Ovary (tissue), 9 donors: ENCODE data around the gene TMEM45B. TPM values are rescaled to one million over a fixed set of nuclear protein-coding genes. Genes with fewer than 3 reads are reported as not detected.
"Not testable (repeated sequence)": the region's sequence is repeated elsewhere in the genome, so short reads cannot be mapped to it uniquely, and the experiment has no call there.

Experiments used
- DNase-seq, 5 donors: peaks; one replicate each; pipeline ENCODE4 v3.0.0-alpha.2; 2019 to 2020
- H3K27ac ChIP-seq, 2 donors: fragments of 200-600 bp; one replicate each; pipeline versions ENCODE4 v1.5.1 to v1.8.0; 2019 to 2022
- H3K27me3 ChIP-seq: fragments of 200-600 bp; one replicate; pipeline ENCODE4 v1.8.0; 2022
- H3K36me3 ChIP-seq: fragments of 200-600 bp; sonication (generic); one replicate; pipeline ENCODE4 v1.5.1; 2019
- H3K4me1 ChIP-seq: one replicate; pipeline ENCODE4 v1.8.1; 2013; ENCODE audit warnings: mild to moderate bottlenecking, moderate library complexity; ENCODE audit not compliant: insufficient read depth
- H3K4me3 ChIP-seq: fragments of 200-600 bp; sonication (generic); one replicate; pipeline ENCODE4 v1.5.1; 2017
- H3K9me3 ChIP-seq, 2 donors: fragments of 200-600 bp in 1 of 2; sonication (generic) in 1 of 2; one replicate each; pipeline versions ENCODE4 v1.5.1 to v1.8.1; 2013 to 2019; ENCODE audit warnings: mild to moderate bottlenecking in 1 of 2, moderate library complexity in 1 of 2
- CTCF ChIP-seq, 3 donors: fragments of 450-650 bp in 2 of 3; fragments of 200-600 bp in 1 of 3; IDR thresholded peaks; one replicate each; pipeline versions ENCODE4 v1.5.1 to v1.8.0; 2016 to 2022; ENCODE audit warnings: antibody characterized with exemption in 3 of 3, mild to moderate bottlenecking in 1 of 3
- EP300 ChIP-seq: sonication (generic); formaldehyde crosslinking; IDR thresholded peaks from one replicate; pipeline ENCODE4 v1.6.1; 2017; ENCODE audit warnings: antibody characterized with exemption
- POLR2A ChIP-seq: fragments of 450-650 bp; IDR thresholded peaks from one replicate; pipeline ENCODE4 v1.6.1; 2017; ENCODE audit warnings: antibody characterized with exemption, mild to moderate bottlenecking, moderate library complexity
- WGBS, 3 donors: extraction: QIAGEN DNeasy Blood & Tissue Kit in 1 of 3; methylation state at CpG; one replicate each; pipeline versions ENCODE4 v1.1.5 to v1.1.7; 2013 to 2017; 5-methylcytosine and 5-hydroxymethylcytosine counted together
- intact Hi-C, 4 donors: fragments of 100-400 bp; cut with DNase I; formaldehyde crosslinking; loops; one replicate each; pipeline versions ENCODE4 v1.11.0 to v1.15.1; 2022 to 2023
- polyA plus RNA-seq, 2 donors: library from polyadenylated mRNA; stranded (reverse); fragments of 200-250 nt in 1 of 2; fragments of 350-450 nt in 1 of 2; fragmentation: Illumina TruSeq in 1 of 2; extraction: RNeasy Lipid Tissue Mini Kit (QIAGEN cat#74804) in 1 of 2; gene quantifications; one replicate each; pipeline ENCODE4 v1.2.3, GENCODE V29; 2013 to 2014
- total RNA-seq, 7 donors: library from RNA; depleted of rRNA in 2 of 7; stranded (reverse); fragments of >200 nt in 2 of 7; fragmentation: NEBNext Ultra II Directional in 3 of 7; extraction: Animal tissue kit (Norgen Biotek cat#: 25700) in 3 of 7; gene quantifications; one replicate each; pipeline versions ENCODE4 v1.1.0 to v1.2.4, GENCODE V29; 2016 to 2023
- donor health status: DM: no; HTN: no; CAD: no; lungs with moderate emphysema.
- donor health status: DM: no; HTN: no; CAD: no.
- donor health status: Bipolar disorder and iron deficiency.
- donor health status: DM: yes; HTN: yes; CAD: no.
- donor health status: DM: no; HTN: no; CAD: no.
- donor health status: DM: yes; HTN: yes; CAD: no.

The TMEM45B gene
- total and polyA plus RNA-seq, 9 donors: 0.10 to 10.8 (median 0.54) TPM; not detected in 3

- Histone ChIP-seq H3K4me3 (no peak overlapping the region), H3K27ac (no peak overlapping the region), H3K27me3 (no peaks in the 10 kb centered on the region), H3K4me1 (no peaks in the 10 kb centered on the region), H3K36me3 (no peaks in the 10 kb centered on the region), H3K9me3 (peaks cover 0 to 15% of the 10 kb centered on the region in 2 donors)
- WGBS, 3 donors: 86 to 91% (median 88%) methylated on average over 24 of the region's 24 CpGs
- TF ChIP-seq EP300: no peak
- no peak for TF ChIP-seq CTCF (IDR thresholded peaks at IDR 0.05)
- TF ChIP-seq POLR2A: no peak
- intact Hi-C loops: no loop called here
- DNase-seq: no peak
Measured at GRCh38 chr11:129814244-129815014, 1.2 kb upstream of the TMEM45B start.

- Histone ChIP-seq H3K4me1 (no peaks in the 10 kb centered on the region), H3K36me3 (no peaks in the 10 kb centered on the region), H3K4me3 (no peak overlapping the region), H3K27ac (no peak overlapping the region), H3K9me3 (peaks cover 0 to 15% of the 10 kb centered on the region in 2 donors), H3K27me3 (no peaks in the 10 kb centered on the region)
- WGBS, 3 donors: 23 to 39% (median 24%) methylated on average over 1 of the region's 1 CpG
- no peak for DNase-seq
- intact Hi-C loops: no loop called here
- TF ChIP-seq POLR2A (no peak), EP300 (no peak), CTCF (IDR thresholded peaks at IDR 0.05) (no peak)
Measured at GRCh38 chr11:129817534-129818051, 1.9 kb downstream of the TMEM45B start.

GRCh38 chr11:129818236-129818635 lies 2.6 kb downstream of the TMEM45B start:
- H3K9me3 ChIP-seq: peaks cover 0 to 15% of the 10 kb centered on the region in 2 donors
- H3K27me3 ChIP-seq, H3K4me3 ChIP-seq, H3K4me1 ChIP-seq, H3K27ac ChIP-seq, intact Hi-C loops, H3K36me3 ChIP-seq, DNase-seq: not testable (repeated sequence)
- 77 to 85% (median 77%) methylated on average over 3 of the region's 3 CpGs for WGBS, 3 donors

- no peaks in the 10 kb centered on the region for H3K27me3 ChIP-seq
- WGBS, 3 donors: 72 to 77% (median 76%) methylated on average over 9 of the region's 9 CpGs
Measured at GRCh38 chr11:129819237-129819636, 3.6 kb downstream of the TMEM45B start.

GRCh38 chr11:129820228-129820627 lies 4.6 kb downstream of the TMEM45B start:
- H3K4me1 ChIP-seq, H3K27me3 ChIP-seq, H3K4me3 ChIP-seq, H3K27ac ChIP-seq, intact Hi-C loops, H3K36me3 ChIP-seq, DNase-seq: not testable (repeated sequence)
- H3K9me3 ChIP-seq: peaks cover 0 to 11% of the 10 kb centered on the region in 2 donors
- 90 to 94% (median 92%) methylated on average over 6 of the region's 6 CpGs for WGBS, 3 donors

More at GRCh38 chr11:129819237-129819636, 3.6 kb downstream of the TMEM45B start:
- H3K27ac ChIP-seq: no peak overlapping the region
- peaks cover 0 to 15% of the 10 kb centered on the region in 2 donors for H3K9me3 ChIP-seq
- intact Hi-C loops: no loop called here
- TF ChIP-seq EP300 (no peak), CTCF (IDR thresholded peaks at IDR 0.05) (no peak), POLR2A (no peak)
- no peak for DNase-seq
- no peak overlapping the region for H3K4me3 ChIP-seq
- H3K4me1 ChIP-seq: no peaks in the 10 kb centered on the region
- H3K36me3 ChIP-seq: no peaks in the 10 kb centered on the region

GRCh38 chr11:129823281-129823680 lies 7.6 kb downstream of the TMEM45B start:
- DNase-seq, H3K4me3 ChIP-seq, intact Hi-C loops, H3K9me3 ChIP-seq, H3K27me3 ChIP-seq, H3K36me3 ChIP-seq, H3K27ac ChIP-seq, H3K4me1 ChIP-seq: not testable (repeated sequence)
- 70 to 82% (median 74%) methylated on average over 4 of the region's 4 CpGs for WGBS, 3 donors

GRCh38 chr11:129823799-129824198 lies 8.2 kb downstream of the TMEM45B start:
- intact Hi-C loops, H3K36me3 ChIP-seq, H3K27ac ChIP-seq, H3K27me3 ChIP-seq, H3K4me1 ChIP-seq, DNase-seq, H3K4me3 ChIP-seq, H3K9me3 ChIP-seq: not testable (repeated sequence)
- WGBS, 3 donors: 70 to 79% (median 75%) methylated on average over 3 of the region's 3 CpGs
